ENCODE results near the gene CEP112. TPM values are rescaled to one million over a fixed set of nuclear protein-coding genes. Genes with fewer than 3 reads are reported as not detected.

Gene CEP112
- total RNA-seq, 1 donor from 2014 or later: 3.8 TPM

GRCh38 chr17:65753348-65753747, 438.6 kb downstream of the CEP112 start:
- no peak for TF ChIP-seq CTCF (IDR thresholded peaks at IDR 0.05)
- Mint-ChIP-seq H3K9me3 (peaks cover 3% of the 10 kb centered on the region), H3K27ac (no peak overlapping the region), H3K4me1 (no peaks in the 10 kb centered on the region), H3K27me3 (no peaks in the 10 kb centered on the region), H3K4me3 (no peak overlapping the region), H3K36me3 (ENCODE audit: low read depth) (no peaks in the 10 kb centered on the region)
- ATAC-seq (ENCODE audit: low read depth) (no peak), DNase-seq (no peak)
- POLR2A ChIA-PET: no interaction called here
- intact Hi-C loops (cut with micrococcal nuclease): no loop called here
- CTCF ChIA-PET: no interaction called here

- no peak for TF ChIP-seq CTCF (IDR thresholded peaks at IDR 0.05)
- intact Hi-C loops (cut with micrococcal nuclease): no loop called here
- no peak overlapping the region for H3K4me3 Mint-ChIP-seq
- H3K4me1 Mint-ChIP-seq: no peaks in the 10 kb centered on the region
- DNase-seq (no peak), ATAC-seq (ENCODE audit: low read depth) (no peak)
- ChIA-PET POLR2A (no interaction called here), CTCF (no interaction called here)
- H3K27ac Mint-ChIP-seq: no peak overlapping the region
- no peaks in the 10 kb centered on the region for H3K9me3 Mint-ChIP-seq
- H3K27me3 Mint-ChIP-seq: no peaks in the 10 kb centered on the region
- H3K36me3 Mint-ChIP-seq (ENCODE audit: low read depth): no peaks in the 10 kb centered on the region
Observed at GRCh38 chr17:65751263-65751662, 440.7 kb downstream of the CEP112 start.

- ATAC-seq (ENCODE audit: low read depth): no peak
- DNase-seq: no peak
- Mint-ChIP-seq H3K4me3 (no peak overlapping the region), H3K36me3 (ENCODE audit: low read depth) (no peaks in the 10 kb centered on the region), H3K27me3 (no peaks in the 10 kb centered on the region), H3K27ac (no peak overlapping the region), H3K9me3 (no peaks in the 10 kb centered on the region), H3K4me1 (no peaks in the 10 kb centered on the region)
- intact Hi-C loops (cut with micrococcal nuclease): no loop called here
- no peak for TF ChIP-seq CTCF (IDR thresholded peaks at IDR 0.05)
- ChIA-PET CTCF (no interaction called here), POLR2A (no interaction called here)
Observed at GRCh38 chr17:65750631-65751115, 441.3 kb downstream of the CEP112 start.

GRCh38 chr17:65750166-65750565, 441.8 kb downstream of the CEP112 start:
- no peaks in the 10 kb centered on the region for H3K9me3 Mint-ChIP-seq
- no peaks in the 10 kb centered on the region for H3K4me1 Mint-ChIP-seq
- H3K27ac Mint-ChIP-seq: no peak overlapping the region
- H3K36me3 Mint-ChIP-seq (ENCODE audit: low read depth): no peaks in the 10 kb centered on the region
- ChIA-PET CTCF (no interaction called here), POLR2A (no interaction called here)
- TF ChIP-seq CTCF (IDR thresholded peaks at IDR 0.05): no peak
- no peak for DNase-seq
- intact Hi-C loops (cut with micrococcal nuclease): no loop called here
- H3K27me3 Mint-ChIP-seq: no peaks in the 10 kb centered on the region
- no peak overlapping the region for H3K4me3 Mint-ChIP-seq
- no peak for ATAC-seq (ENCODE audit: low read depth)

GRCh38 chr17:65749479-65749878, 442.5 kb downstream of the CEP112 start:
- H3K4me3 Mint-ChIP-seq: no peak overlapping the region
- DNase-seq: no peak
- TF ChIP-seq CTCF (IDR thresholded peaks at IDR 0.05): no peak
- ChIA-PET POLR2A (no interaction called here), CTCF (no interaction called here)
- intact Hi-C loops (cut with micrococcal nuclease): no loop called here
- no peaks in the 10 kb centered on the region for H3K27me3 Mint-ChIP-seq
- no peak overlapping the region for H3K27ac Mint-ChIP-seq
- H3K4me1 Mint-ChIP-seq: no peaks in the 10 kb centered on the region
- ATAC-seq (ENCODE audit: low read depth): no peak
- no peaks in the 10 kb centered on the region for H3K36me3 Mint-ChIP-seq (ENCODE audit: low read depth)
- no peaks in the 10 kb centered on the region for H3K9me3 Mint-ChIP-seq

Data from activated B cell treated with CpG ODN at 0.5 μM for 24 hours (primary cell).